Liver (tissue), 9 donors: ENCODE data around the gene DNMT3A. TPM values are rescaled to one million over a fixed set of nuclear protein-coding genes. Genes with fewer than 3 reads are reported as not detected.

Experiments
- DNase-seq: peaks from one replicate; pipeline ENCODE4 v3.0.0-alpha.2; 2017; ENCODE audit warnings: low spot score
- H3K27ac ChIP-seq, 2 donors: one replicate each; pipeline ENCODE4 v1.7.0; 2013; ENCODE audit warnings: inconsistent platforms in 2 of 2, low read length in 2 of 2, control low read depth in 1 of 2, low read depth in 1 of 2, mild to moderate bottlenecking in 1 of 2
- H3K27me3 ChIP-seq, 4 donors: one replicate each; pipeline versions ENCODE4 v1.6.1 to v1.7.0; 2013; ENCODE audit warnings: low read length in 3 of 4, inconsistent platforms in 1 of 4, mild to moderate bottlenecking in 1 of 4, moderate library complexity in 1 of 4; ENCODE audit not compliant: control insufficient read depth in 4 of 4, insufficient read depth in 4 of 4
- H3K36me3 ChIP-seq, 4 donors: one replicate each; pipeline versions ENCODE4 v1.6.1 to v1.7.0; 2013; ENCODE audit warnings: low read length in 3 of 4, mild to moderate bottlenecking in 3 of 4, low read depth in 1 of 4, moderate library complexity in 1 of 4; ENCODE audit not compliant: control insufficient read depth in 4 of 4, insufficient read depth in 3 of 4
- H3K4me1 ChIP-seq, 4 donors: one replicate each; pipeline versions ENCODE4 v1.6.1 to v1.7.0; 2013; ENCODE audit warnings: low read length in 3 of 4, mild to moderate bottlenecking in 3 of 4, moderate library complexity in 1 of 4; ENCODE audit not compliant: control insufficient read depth in 4 of 4, insufficient read depth in 4 of 4
- H3K4me3 ChIP-seq, 3 donors: one replicate each; pipeline versions ENCODE4 v1.6.1 to v1.7.0; 2013; ENCODE audit warnings: low read length in 3 of 3, control low read depth in 1 of 3, low read depth in 1 of 3, mild to moderate bottlenecking in 1 of 3
- H3K9ac ChIP-seq, 2 donors: one replicate each; pipeline ENCODE4 v1.7.0; 2013; ENCODE audit warnings: low read length in 2 of 2, mild to moderate bottlenecking in 2 of 2, moderate library complexity in 2 of 2, control low read depth in 1 of 2, low read depth in 1 of 2
- H3K9me3 ChIP-seq, 4 donors: one replicate each; pipeline versions ENCODE4 v1.6.1 to v1.7.0; 2013; ENCODE audit warnings: low read length in 3 of 4; ENCODE audit not compliant: control insufficient read depth in 4 of 4
- ATF3 ChIP-seq: IDR thresholded peaks from 2 replicates; pipeline ENCODE4 v1.6.1; 2016; ENCODE audit warnings: antibody characterized with exemption
- CTCF ChIP-seq: fragments of 150-350 bp; IDR thresholded peaks from 2 replicates; pipeline ENCODE4 v1.5.1; 2017; ENCODE audit warnings: improper control_type of control experiment, low read depth, low read length; ENCODE audit not compliant: missing input control
- EGR1 ChIP-seq, 2 donors: IDR thresholded peaks; 2 replicates each; pipeline ENCODE4 v1.6.1; 2016 to 2018; ENCODE audit warnings: antibody characterized with exemption in 2 of 2, low read depth in 2 of 2
- FOXA1 ChIP-seq: IDR thresholded peaks from 2 replicates; pipeline ENCODE4 v1.6.1; 2016; ENCODE audit warnings: antibody characterized with exemption
- FOXA2 ChIP-seq: IDR thresholded peaks from 2 replicates; pipeline ENCODE4 v1.6.1; 2016; ENCODE audit warnings: antibody characterized with exemption
- GABPA ChIP-seq, 2 donors: IDR thresholded peaks in 1 of 2; conservative IDR thresholded peaks in 1 of 2; 2 replicates each; pipeline ENCODE4 v1.6.1; 2016; ENCODE audit warnings: antibody characterized with exemption in 2 of 2, mild to moderate bottlenecking in 1 of 2, moderate library complexity in 1 of 2
- HNF4A ChIP-seq, 2 donors: conservative IDR thresholded peaks; 2 replicates each; pipeline ENCODE4 v1.6.1; 2016; ENCODE audit warnings: antibody characterized with exemption in 2 of 2, mild to moderate bottlenecking in 2 of 2
- HNF4G ChIP-seq: IDR thresholded peaks from 2 replicates; pipeline ENCODE4 v1.6.1; 2016; ENCODE audit warnings: antibody characterized with exemption
- JUND ChIP-seq, 2 donors: IDR thresholded peaks; 2 replicates each; pipeline ENCODE4 v1.6.1; 2016; ENCODE audit warnings: antibody characterized with exemption in 2 of 2
- MAX ChIP-seq: IDR thresholded peaks from 2 replicates; pipeline ENCODE4 v1.6.1; 2016; ENCODE audit warnings: antibody characterized with exemption
- NR2F2 ChIP-seq: IDR thresholded peaks from 2 replicates; pipeline ENCODE4 v1.6.1; 2016; ENCODE audit warnings: antibody characterized with exemption
- RAD21 ChIP-seq, 2 donors: IDR thresholded peaks; 2 replicates each; pipeline ENCODE4 v1.6.1; 2016; ENCODE audit warnings: antibody characterized with exemption in 2 of 2, mild to moderate bottlenecking in 2 of 2
- REST ChIP-seq: IDR thresholded peaks from 2 replicates; pipeline ENCODE4 v1.6.1; 2016; ENCODE audit warnings: antibody characterized with exemption, mild to moderate bottlenecking
- RXRA ChIP-seq, 2 donors: IDR thresholded peaks; 2 replicates each; pipeline ENCODE4 v1.6.1; 2017 to 2018; ENCODE audit warnings: antibody characterized with exemption in 2 of 2, mild to moderate bottlenecking in 1 of 2
- SP1 ChIP-seq: IDR thresholded peaks from 2 replicates; pipeline ENCODE4 v1.6.1; 2018; ENCODE audit warnings: antibody characterized with exemption, mild to moderate bottlenecking
- TAF1 ChIP-seq: conservative IDR thresholded peaks from 2 replicates; pipeline ENCODE4 v1.6.1; 2016; ENCODE audit warnings: antibody characterized with exemption, mild to moderate bottlenecking
- YY1 ChIP-seq: IDR thresholded peaks from 2 replicates; pipeline ENCODE4 v1.6.1; 2016; ENCODE audit warnings: antibody characterized with exemption, mild to moderate bottlenecking
- ZBTB33 ChIP-seq: IDR thresholded peaks from 2 replicates; pipeline ENCODE4 v1.6.1; 2016; ENCODE audit warnings: antibody characterized with exemption
- WGBS: extraction: QIAGEN DNeasy Blood & Tissue Kit; methylation state at CpG from one replicate; pipeline ENCODE4 v1.1.7; 2013; 5-methylcytosine and 5-hydroxymethylcytosine counted together
- polyA plus RNA-seq, 2 donors: library from polyadenylated mRNA; stranded (reverse) in 1 of 2; unstranded in 1 of 2; fragments of 200-250 nt in 1 of 2; fragments of >200 nt in 1 of 2; fragmentation: Nextera tagmentation in 1 of 2; extraction: Ambion mirVana in 1 of 2; gene quantifications; one replicate each; pipeline versions ENCODE4 v1.2.1 to v1.2.3, GENCODE V29; 2013 to 2015
- total RNA-seq, 2 donors: library from RNA; depleted of rRNA; stranded (reverse); fragments of >200 nt; gene quantifications; one replicate each; pipeline ENCODE4 v1.2.3, GENCODE V29; 2014
- donor health status: healthy.
- donor health status: healthy.
- donor health status: healthy.
- donor health status: healthy.
- donor health status: healthy.

DNMT3A gene
- total and polyA plus RNA-seq, 4 donors, result 3.5 to 24.2 (median 8.1) TPM

- TF ChIP-seq ATF3 (no peak), HNF4A (conservative IDR thresholded peaks at IDR 0.05) (no peak), RXRA (IDR thresholded peaks at IDR 0.05) (no peak), JUND (IDR thresholded peaks at IDR 0.05) (no peak), EGR1 (IDR thresholded peaks at IDR 0.05; ENCODE audit: low read depth in 2 of 2) (no peak), CTCF (no peak), FOXA2 (no peak)
- H3K9me3 ChIP-seq, result no peaks in the 10 kb centered on the region
- no peak for DNase-seq
- H3K4me3 ChIP-seq, result no peak overlapping the region
- H3K9ac ChIP-seq, result no peak overlapping the region
- no peak overlapping the region for H3K27ac ChIP-seq
- no peaks in the 10 kb centered on the region for H3K27me3 ChIP-seq
- H3K36me3 ChIP-seq, result no peaks in the 10 kb centered on the region
- WGBS, result 86% methylated on average over 8 of the region's 8 CpGs
- H3K4me1 ChIP-seq, result peaks cover 10 to 28% (median 14%) of the 10 kb centered on the region in 4 donors
Observed at GRCh38 chr2:25339211-25339674, 2.5 kb downstream of the DNMT3A start.

GRCh38 chr2:25338401-25338800 is 3.3 kb downstream of the DNMT3A start:
- no peak for TF ChIP-seq HNF4A (conservative IDR thresholded peaks at IDR 0.05)
- TF ChIP-seq RXRA (IDR thresholded peaks at IDR 0.05), result no peak
- no peak for TF ChIP-seq SP1
- TF ChIP-seq CTCF, result no peak
- no peak for TF ChIP-seq FOXA2
- TF ChIP-seq TAF1, result no peak
- TF ChIP-seq MAX, result no peak
- TF ChIP-seq YY1, result no peak
- no peak for TF ChIP-seq NR2F2
- TF ChIP-seq ATF3, result no peak
- TF ChIP-seq EGR1 (IDR thresholded peaks at IDR 0.05; ENCODE audit: low read depth in 2 of 2), result no peak
- no peak for TF ChIP-seq ZBTB33
- TF ChIP-seq REST, result no peak
- no peak for TF ChIP-seq FOXA1
- TF ChIP-seq JUND (IDR thresholded peaks at IDR 0.05), result no peak
- no peak for TF ChIP-seq GABPA (IDR thresholded peaks at IDR 0.05 in 1 of 2, conservative IDR thresholded peaks at IDR 0.05 in 1 of 2)
- no peak for TF ChIP-seq RAD21 (IDR thresholded peaks at IDR 0.05)
- no peak for TF ChIP-seq HNF4G
- no peaks in the 10 kb centered on the region for H3K36me3 ChIP-seq
- H3K27me3 ChIP-seq, result no peaks in the 10 kb centered on the region
- no peak overlapping the region for H3K9ac ChIP-seq
- WGBS, result 90% methylated on average over 13 of the region's 13 CpGs
- peaks cover 10 to 28% (median 14%) of the 10 kb centered on the region in 4 donors for H3K4me1 ChIP-seq
- H3K9me3 ChIP-seq, result no peaks in the 10 kb centered on the region
- DNase-seq, result no peak
- H3K27ac ChIP-seq, result no peak overlapping the region
- no peak overlapping the region for H3K4me3 ChIP-seq
